ENCODE measurements around the gene CIC. TPM values are rescaled to one million over a fixed set of nuclear protein-coding genes. Genes with fewer than 3 reads are reported as not detected.
A peak's percentile ranks its signal among the peaks of the same experiment; 100 is the strongest.

The CIC gene
- total and polyA plus RNA-seq, 9 of the 15 experiments (the other 6 are each of a cell fraction or from before 2014, with no cell fraction given) = 0.07 to 44.7 (median 8.6) TPM

GRCh38 chr19:42250666-42251531, 18.2 kb upstream of the CIC start (continued):
- no peak for TF ChIP-seq USF2 (CRISPR knock-in tag; IDR thresholded peaks at IDR 0.05)
- peak; percentile 55; the same call in 1 of the 2 replicates for TF ChIP-seq RBFOX2 (IDR thresholded peaks at IDR 0.05; ENCODE audit: low read depth, low read length)
- no peak for TF ChIP-seq ILF3 (IDR thresholded peaks at IDR 0.05; ENCODE audit: borderline replicate concordance)

- Histone ChIP-seq H3K27ac (ENCODE audit: extremely low read depth, low read depth, low read length) (peak overlapping the region; percentile 89), H3K4me3 (peak overlapping the region; percentile 98; the same call in 1 of the 2 replicates), H3K4me2 (ENCODE audit: insufficient read depth, low read length) (peak overlapping the region; percentile 95), H3K4me1 (replicated peaks in 1 of 2; ENCODE audit: control insufficient read depth in 2 of 2, insufficient read depth in 2 of 2, low read length in 2 of 2) (peaks cover 22 to 69% of the 10 kb centered on the region in 2 experiments), H3K36me3 (ENCODE audit: control insufficient read depth, insufficient read depth, low read length) (peaks cover 46% of the 10 kb centered on the region; the same call in 2 of the 3 replicates), H3K9me1 (ENCODE audit: control insufficient read depth, insufficient read depth, low read length) (peaks cover 7% of the 10 kb centered on the region), H3K9me3 (replicated peaks; ENCODE audit: control insufficient read depth, insufficient read depth, low read depth, low read length) (no peaks in the 10 kb centered on the region), H3K9ac (ENCODE audit: insufficient read depth in 1 of 2, low read depth in 2 of 2, low read length in 2 of 2) (peak overlapping the region; percentile 83 to 93; a peak in 3 of 4 replicates), H3K27me3 (ENCODE audit: control insufficient read depth in 2 of 2, insufficient read depth in 2 of 2, low read length in 2 of 2) (no peaks in the 10 kb centered on the region), H4K20me1 (replicated peaks; ENCODE audit: control insufficient read depth, insufficient read depth, low read length) (peaks cover 10% of the 10 kb centered on the region; the same call in 1 of the 2 replicates), H2AFZ (ENCODE audit: low read depth, low read length) (no peak overlapping the region), H3K79me2 (ENCODE audit: control insufficient read depth, insufficient read depth, low read length) (peaks cover 52% of the 10 kb centered on the region)
- WGBS (ENCODE audit: insufficient coverage, low coverage, missing lambda C conversion rate) = 84% methylated on average over 4 of the region's 4 CpGs
- POLR2A ChIA-PET = interaction anchor here (0.7 to 2.3 kb wide), 4 partner anchors 9 to 27 kb away, joined by 3 to 9 read pairs (median 4); partner anchors contain the start of gene GSK3A
- ATAC-seq (no peak), FAIRE-seq (no peak), DNase-seq (ENCODE audit: extremely low read depth in 1 of 4, low spot score in 3 of 4) (no peak)
- CTCF ChIA-PET (ENCODE audit: low intra/inter-chr PET ratio) = no interaction called here
- in situ Hi-C loops (cut with MboI) (no loop called here), intact Hi-C loops (cut with micrococcal nuclease) (no loop called here)
- BruUV-seq (replicated peaks) = no TSS peak
- peak; percentile 71 for TF ChIP-seq ZNF263 (CRISPR knock-in tag; IDR thresholded peaks at IDR 0.05; ENCODE audit: borderline replicate concordance)
- TF ChIP-seq FOXP4 (CRISPR knock-in tag; IDR thresholded peaks at IDR 0.05; ENCODE audit: borderline replicate concordance) = no peak
- no peak for TF ChIP-seq CCAR2 (IDR thresholded peaks at IDR 0.05; ENCODE audit: low read depth, low read length)
- TF ChIP-seq SIX5 (IDR thresholded peaks at IDR 0.05; ENCODE audit: borderline replicate concordance in 1 of 2, insufficient read depth in 1 of 2, low read depth in 1 of 2, low read length in 2 of 2) = no peak
- TF ChIP-seq ZNF561 (CRISPR knock-in tag; conservative IDR thresholded peaks at IDR 0.05) = no peak
- TF ChIP-seq PHF21A (IDR thresholded peaks at IDR 0.05; ENCODE audit: borderline replicate concordance, low read depth) = no peak
- TF ChIP-seq BHLHE40 (IDR thresholded peaks at IDR 0.05; ENCODE audit: low read length) = no peak
- TF ChIP-seq SIRT6 (IDR thresholded peaks at IDR 0.05; ENCODE audit: low read depth, low read length) = no peak
- no peak for TF ChIP-seq PPARD (CRISPR knock-in tag; IDR thresholded peaks at IDR 0.05)
- TF ChIP-seq ZNF699 (CRISPR knock-in tag; IDR thresholded peaks at IDR 0.05; ENCODE audit: insufficient replicate concordance) = no peak
- no peak for TF ChIP-seq HNRNPLL (IDR thresholded peaks at IDR 0.05; ENCODE audit: low read depth, low read length, poor library complexity, severe bottlenecking)
- no peak for TF ChIP-seq SLC30A9 (CRISPR knock-in tag; IDR thresholded peaks at IDR 0.05)
Measured at GRCh38 chr19:42251572-42252358, 17.3 kb upstream of the CIC start.
